Cardiac septum (tissue), 1 donor: Measurements from ENCODE around the gene GRM7. TPM values are rescaled to one million over a fixed set of nuclear protein-coding genes. Genes with fewer than 3 reads are reported as not detected.

Experiments
- DNase-seq: peaks from one replicate; pipeline ENCODE4 v3.0.0-alpha.2; 2020; ENCODE audit warnings: low spot score
- intact Hi-C: fragments of 100-400 bp; cut with DNase I; formaldehyde crosslinking; loops from one replicate; pipeline ENCODE4 v1.14.0; 2022
- total RNA-seq: library from RNA; stranded (reverse); fragmentation: NEBNext Ultra II Directional; extraction: Animal tissue kit (Norgen Biotek cat#: 25700); gene quantifications from one replicate; pipeline ENCODE4 v1.2.1, GENCODE V29; 2021
- donor health status: DM: no; HTN: no; CAD: no.

The GRM7 gene
- total RNA-seq, 1 donor from 2014 or later, result not detected

DNA sequence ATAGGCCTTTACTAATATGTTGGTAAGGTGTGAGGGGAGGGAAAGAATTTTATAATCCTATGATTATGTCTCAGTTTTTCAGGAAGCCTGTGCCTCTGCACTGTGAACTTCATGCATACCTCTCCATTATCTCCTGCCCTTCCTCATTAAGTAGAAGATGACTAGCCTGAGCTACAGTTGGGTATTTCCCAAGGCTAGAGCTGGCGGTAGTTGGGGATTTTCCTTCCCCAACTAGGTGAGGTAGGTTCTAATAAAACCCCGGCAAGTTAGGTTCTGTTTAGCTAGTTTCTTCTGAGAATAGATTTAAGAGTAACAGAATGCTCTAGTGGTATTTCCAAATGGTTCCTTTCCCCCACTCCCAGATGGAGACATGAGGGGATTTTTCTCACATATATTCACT, 414.5 kb downstream of the GRM7 start:
- DNase-seq, result no peak
- intact Hi-C loops, result no loop called here

DNA sequence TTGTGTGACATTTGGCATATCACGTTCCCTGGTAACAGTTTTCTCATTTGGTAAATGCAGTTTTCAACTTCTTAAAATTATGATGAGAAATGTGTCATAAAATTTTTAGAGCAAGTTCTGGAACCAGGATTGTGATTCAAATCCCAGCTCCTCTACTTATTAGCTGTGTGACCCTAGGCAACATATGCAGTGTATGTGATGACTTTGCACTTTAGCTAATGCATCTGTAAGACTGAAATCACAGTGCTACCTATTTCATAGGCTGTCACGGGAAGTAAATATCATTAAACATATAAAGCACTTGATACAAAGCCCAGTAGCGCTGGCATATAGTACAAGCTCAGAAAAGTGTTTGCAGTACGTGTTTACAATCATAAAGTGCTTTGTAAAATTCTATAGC, 419.4 kb downstream of the GRM7 start:
- DNase-seq, result no peak
- intact Hi-C loops, result loop anchor here (10.0 kb wide), 1 partner anchor 264 kb away; no protein-coding TSS in a partner anchor

DNA sequence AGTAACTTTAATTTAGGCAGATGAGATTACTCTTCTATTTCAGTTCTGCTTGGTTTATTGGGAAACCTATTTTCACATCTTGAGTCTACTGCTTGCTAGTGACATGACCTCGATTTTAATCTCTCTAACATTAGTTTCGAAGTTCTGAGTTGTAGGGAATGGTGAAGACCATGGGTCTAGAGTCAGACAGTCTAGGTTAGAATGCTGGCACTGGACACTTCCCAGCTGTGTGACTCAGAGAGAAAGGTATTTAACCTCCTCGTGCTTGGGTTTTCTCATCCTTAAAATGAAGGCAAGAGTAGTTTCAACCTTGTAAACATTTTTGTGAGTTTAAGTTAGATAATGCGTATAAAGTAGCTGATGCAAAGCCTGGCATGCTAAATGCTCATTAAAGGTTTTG, 422.1 kb downstream of the GRM7 start:
- no peak for DNase-seq
- intact Hi-C loops, result loop anchor here (10.0 kb wide), 1 partner anchor 262 kb away; no protein-coding TSS in a partner anchor

DNA sequence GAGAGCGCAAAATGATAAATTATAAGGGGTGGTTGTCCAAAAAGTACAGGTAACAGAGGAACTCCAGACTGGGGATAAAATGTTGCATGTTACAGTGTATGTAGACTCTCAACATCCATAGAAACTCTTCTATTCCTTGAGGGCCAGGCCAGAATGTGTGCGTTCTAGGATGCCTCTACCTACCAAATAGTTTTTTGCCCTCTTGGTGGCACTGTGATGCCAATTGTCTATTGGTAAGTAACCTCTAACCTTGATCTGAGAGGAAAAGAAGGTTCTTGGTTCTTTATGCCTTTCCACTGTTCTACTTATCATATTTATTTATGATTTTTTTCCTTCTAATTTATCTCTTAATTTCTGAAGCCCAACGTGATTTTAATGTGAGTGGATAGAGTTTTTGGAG, 424.6 kb downstream of the GRM7 start:
- intact Hi-C loops, result loop anchor here (10.0 kb wide), 1 partner anchor 259 kb away; no protein-coding TSS in a partner anchor
- no peak for DNase-seq

DNA sequence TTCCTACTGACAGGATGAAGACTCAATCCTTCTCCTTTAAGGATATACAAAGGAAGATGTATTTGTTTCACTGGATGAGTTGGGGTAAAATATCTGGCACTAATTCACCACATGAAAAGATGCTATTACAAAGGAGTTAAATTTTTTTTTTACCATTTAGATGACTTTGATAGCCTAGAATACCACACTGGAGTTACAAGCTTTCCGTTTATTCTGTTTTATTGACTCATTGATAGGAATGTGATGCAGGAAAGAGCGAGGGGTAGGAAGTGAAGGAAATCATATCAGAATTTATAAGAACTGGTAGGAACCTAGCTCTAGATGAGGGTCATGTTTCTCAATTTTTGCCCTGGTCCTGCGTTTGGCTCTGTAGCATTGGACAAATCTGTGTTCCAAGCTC, 427.2 kb downstream of the GRM7 start:
- no peak for DNase-seq
- intact Hi-C loops, result loop anchor here (10.0 kb wide), 1 partner anchor 257 kb away; no protein-coding TSS in a partner anchor

DNA sequence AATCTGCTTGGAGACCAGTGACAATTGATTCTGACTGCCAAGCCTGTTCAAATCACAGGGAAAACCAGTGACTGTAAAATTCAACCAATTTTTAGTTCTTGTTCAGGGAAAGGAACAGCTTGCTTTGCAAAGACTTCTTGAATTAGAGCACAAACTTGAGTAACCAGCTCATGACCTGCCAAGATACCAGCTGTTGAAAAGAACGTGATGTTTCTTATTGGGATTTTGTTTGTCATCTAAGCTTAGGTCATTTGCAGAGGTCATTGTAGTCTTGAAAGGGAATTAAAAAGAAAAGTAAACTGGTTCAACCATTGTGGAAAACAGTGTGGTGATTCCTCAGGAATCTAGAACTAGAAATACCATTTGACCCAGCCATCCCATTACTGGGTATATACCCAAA, 428.2 kb downstream of the GRM7 start:
- intact Hi-C loops, result loop anchor here (10.0 kb wide), 1 partner anchor 256 kb away; no protein-coding TSS in a partner anchor
- DNase-seq, result no peak

DNA sequence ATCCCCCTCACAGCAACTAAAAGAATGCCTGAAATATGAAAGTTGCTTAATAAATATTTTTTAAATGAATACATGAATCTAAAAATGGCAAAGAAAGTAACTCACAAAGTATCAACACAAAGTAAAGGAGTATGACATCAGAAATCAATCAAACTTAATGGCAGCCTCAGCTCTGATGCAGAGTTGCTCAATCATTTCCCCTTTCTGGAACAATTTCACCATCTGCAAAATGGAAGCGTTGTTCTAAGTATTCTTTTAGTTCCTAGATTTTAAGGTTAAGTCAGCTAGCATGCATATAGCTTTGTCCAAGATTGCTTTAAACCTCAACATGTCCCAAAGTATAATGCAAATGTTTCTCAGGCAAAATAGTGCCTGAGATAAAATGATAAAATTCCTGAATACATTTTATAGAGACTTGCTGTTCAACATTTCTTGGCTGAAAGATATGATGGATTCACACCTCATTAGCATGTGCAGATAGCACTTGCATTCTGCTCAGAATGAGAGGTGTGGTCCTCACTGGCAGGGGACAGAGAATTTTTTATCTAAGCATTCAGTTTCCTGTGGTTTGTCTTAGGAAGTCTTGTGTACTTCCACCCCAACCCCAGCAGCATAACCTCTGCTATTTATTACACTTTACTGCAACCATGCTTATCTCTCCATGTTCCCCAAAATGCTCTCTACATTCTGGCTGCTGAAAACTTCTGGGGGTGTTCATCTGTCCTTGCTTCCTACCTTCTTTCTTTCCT, 429.3 kb downstream of the GRM7 start:
- no peak for DNase-seq
- intact Hi-C loops, result loop anchor here (10.0 kb wide), 1 partner anchor 125 kb away; no protein-coding TSS in a partner anchor

DNA sequence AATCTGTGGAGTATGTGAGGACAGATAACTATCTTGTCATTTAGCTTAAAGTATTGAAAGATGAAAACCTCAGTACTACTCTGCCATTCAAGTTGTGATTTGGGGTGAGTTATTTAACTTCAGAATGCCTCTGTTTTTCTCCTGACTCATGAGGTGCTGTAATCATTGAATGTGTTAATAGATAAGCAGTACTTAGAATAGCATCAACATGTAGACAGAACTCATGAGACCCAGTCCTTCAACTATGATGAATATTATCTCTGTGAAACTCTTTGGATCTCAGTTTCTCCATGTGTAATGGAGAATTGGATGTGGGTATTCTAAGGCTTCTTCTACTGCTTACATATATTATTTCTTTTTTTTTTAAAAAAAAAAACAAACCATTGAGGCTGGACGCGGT, 431.4 kb downstream of the GRM7 start:
- intact Hi-C loops, result loop anchor here (10.0 kb wide), 1 partner anchor 128 kb away; no protein-coding TSS in a partner anchor
- no peak for DNase-seq

DNA sequence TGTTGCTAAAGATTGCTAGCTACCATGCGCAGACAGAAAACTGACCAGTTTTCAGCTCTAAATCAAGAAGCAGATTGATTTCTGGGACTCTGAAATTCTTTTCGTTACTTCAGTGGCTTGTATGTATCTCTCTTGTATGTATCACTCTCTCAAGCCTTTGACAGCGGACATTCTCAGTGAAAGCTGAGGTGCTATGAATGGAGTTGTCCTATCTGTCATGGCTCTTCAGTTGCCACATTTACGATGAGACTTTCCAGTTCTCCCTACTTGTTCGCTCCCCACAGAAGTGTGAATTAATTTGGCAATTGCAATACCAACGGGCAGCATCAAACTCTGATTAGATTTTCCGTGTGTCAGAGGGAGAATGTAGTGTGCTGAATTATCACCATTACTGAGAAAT, 432.4 kb downstream of the GRM7 start:
- DNase-seq, result no peak
- intact Hi-C loops, result loop anchor here (10.0 kb wide), 1 partner anchor 128 kb away; no protein-coding TSS in a partner anchor

DNA sequence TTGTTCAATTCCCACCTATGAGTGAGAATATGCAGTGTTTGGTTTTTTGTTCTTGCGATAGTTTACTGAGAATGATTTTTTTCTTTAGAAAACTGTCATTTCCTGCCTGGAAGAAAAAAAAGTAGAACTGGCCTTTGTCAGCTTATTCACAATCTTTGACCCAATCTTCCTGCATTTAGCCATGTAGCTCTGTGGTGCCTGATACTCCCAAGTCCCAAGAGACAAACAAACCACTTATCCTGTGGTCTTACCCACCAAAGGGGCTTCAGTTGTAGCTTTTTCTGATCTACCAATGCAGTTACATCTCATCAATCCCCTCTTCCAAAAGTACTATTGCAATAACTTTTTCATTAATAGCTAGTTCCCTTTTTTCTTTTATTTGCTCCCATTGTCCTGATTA, 444.6 kb downstream of the GRM7 start:
- intact Hi-C loops, result loop anchor here (10.0 kb wide), 1 partner anchor 379 kb away; no protein-coding TSS in a partner anchor
- DNase-seq, result no peak

DNA sequence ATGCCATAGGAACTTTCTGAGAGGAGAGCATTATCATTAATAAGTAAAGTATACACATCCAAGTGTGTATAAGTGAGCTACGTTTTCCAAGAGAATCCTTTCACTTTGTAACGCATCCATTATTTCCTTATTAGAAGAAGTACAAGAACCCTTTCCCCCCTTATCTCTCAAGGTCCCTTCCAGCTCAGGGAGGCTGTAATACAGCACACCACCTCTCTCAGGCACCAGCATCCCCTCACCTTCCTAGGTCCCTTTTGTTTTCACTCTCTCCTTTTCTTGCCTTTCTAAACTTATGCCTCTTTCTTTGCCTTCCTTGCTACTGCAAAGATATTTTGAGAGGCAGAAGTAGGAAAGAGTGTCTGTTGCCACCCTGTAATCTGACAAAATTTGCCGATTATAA, 446.0 kb downstream of the GRM7 start:
- DNase-seq, result no peak
- intact Hi-C loops, result loop anchor here (10.0 kb wide), 1 partner anchor 378 kb away; no protein-coding TSS in a partner anchor

DNA sequence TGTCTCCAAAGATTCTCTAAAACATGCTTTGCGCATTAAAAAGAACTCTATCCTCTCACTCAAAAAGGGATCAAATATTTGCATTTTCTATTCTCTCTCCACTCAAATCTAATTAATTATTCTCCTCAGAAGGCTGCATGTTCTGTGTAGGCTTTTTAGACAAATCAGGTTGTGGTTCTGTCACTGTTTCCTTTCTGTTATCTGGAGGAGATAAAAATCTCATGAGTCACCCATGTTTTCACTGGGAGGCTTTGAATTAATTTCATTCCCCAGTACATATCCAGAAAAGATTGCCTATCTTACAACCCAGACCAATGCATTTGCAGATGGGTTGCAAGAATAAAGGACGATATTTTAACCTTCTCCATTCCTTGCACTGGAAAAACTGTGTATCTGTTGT, 446.5 kb downstream of the GRM7 start:
- intact Hi-C loops, result loop anchor here (10.0 kb wide), 1 partner anchor 377 kb away; no protein-coding TSS in a partner anchor
- no peak for DNase-seq

DNA sequence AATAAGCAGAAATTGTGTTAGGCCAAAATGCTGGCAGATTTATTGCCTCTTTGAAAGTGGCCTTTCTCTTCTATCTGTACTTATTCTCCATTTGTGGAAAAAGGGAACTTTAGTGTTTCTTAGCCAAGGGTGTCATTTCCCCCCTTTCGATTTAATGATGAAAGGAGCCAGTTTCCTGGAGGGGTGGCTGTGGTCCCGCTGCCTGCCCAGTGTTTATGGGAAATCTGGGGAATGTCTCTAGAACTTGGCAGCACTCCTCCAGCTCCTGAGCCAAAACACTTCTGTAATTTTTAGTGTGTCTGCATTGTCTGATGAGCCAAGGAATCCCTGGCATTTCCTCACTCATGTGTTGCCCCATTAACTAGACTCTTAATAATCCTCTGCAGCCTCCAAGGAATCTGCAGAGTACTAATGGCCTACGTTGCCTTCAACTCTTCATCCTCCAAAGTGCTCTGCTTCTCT, 448.8 kb downstream of the GRM7 start:
- peak; percentile 76 for DNase-seq
- intact Hi-C loops, result loop anchor here (2.0 to 10.0 kb wide), 2 partner anchors 195 to 375 kb away; no protein-coding TSS in a partner anchor

DNA sequence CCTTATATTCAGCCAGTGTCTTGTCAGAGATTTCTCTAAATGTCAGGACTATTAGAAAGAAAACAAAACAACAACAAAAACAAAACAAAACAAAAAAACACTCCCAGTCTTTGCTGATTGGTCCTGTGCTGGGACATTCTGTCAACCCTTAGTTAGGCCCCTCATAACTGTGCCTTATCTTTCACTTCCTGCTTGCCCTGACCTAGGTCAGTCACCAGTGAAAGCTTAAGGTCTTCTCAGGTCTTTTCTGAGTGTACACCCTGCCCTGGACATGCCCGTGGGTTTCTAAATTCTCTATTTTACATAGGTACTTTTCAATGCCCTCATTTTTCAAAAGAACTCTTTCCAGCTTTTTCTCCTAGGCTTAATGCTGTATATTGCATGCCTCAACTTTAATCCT, 454.1 kb downstream of the GRM7 start:
- intact Hi-C loops, result no loop called here
- no peak for DNase-seq

DNA sequence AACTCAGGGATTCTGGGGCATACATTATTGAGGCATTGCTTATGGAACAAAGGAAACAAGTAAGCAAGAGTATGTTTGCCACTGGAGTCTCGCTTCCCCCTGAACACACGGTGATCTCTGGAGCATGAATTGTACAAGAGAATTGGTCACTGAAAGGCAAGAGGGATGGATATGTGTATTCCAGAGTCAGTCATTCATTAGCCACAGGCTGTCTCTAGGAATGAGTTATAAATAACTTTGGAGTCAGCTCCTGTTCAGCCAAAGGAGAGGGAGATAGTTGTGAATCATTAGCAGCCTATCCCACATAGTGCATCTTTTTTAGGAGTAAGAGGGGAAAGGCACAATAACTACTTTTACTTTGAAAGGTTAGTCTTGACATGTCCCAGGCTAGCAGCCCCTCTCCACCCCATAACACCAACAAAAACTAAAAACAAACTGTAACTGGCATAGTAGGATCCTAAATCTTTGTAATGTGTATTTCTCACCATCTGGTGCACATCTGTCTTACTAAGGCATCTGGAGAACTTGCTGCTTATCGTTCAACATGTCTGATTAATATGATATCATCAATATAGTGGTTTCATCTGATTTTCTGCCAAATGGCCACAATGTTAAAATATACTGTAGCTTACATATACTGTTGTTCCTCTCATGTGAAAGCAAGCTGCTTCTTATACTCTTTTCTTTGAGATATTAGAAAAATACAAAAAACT, 462.2 kb downstream of the GRM7 start:
- intact Hi-C loops, result no loop called here

DNA sequence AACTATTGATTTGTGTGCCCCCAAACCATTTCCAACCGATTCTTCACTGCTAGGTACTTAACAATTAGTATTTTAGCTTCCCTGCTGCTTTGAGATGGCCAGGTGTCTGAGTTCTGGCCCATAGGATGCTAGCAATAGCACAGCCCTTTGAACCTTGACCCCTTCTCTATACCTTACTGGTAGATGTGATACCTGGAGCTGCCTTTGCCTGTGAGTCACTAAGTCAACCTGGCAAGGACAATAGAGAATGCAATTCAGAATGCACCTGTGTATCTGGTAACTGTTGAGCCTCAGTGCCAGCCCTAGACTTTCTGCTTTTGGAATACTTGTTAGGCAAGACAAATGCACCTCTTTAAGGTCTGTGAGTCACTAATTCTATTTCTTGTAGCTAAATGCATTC, 467.4 kb downstream of the GRM7 start:
- intact Hi-C loops, result no loop called here
- DNase-seq, result no peak

More for the DNA sequence above, 462.2 kb downstream of the GRM7 start:
- DNase-seq, result no peak

DNA sequence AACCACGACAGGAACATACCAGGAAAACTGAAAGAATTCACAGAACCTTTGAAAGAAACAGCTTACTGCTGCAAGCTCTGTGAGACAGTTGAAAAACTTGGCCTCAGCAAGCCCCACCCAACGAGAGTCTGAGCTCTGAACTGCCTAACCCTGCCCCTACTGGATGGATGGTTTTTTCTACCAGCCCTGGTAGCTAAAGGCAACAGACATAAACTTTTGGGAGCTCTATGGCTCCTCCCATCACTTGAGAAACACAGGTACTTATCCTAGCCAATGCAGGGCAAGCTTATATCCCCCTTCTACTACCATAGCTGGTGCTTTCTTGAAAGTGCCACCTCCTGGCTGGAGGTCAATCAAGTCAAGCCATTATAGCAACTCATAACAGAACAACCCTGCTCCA, 471.8 kb downstream of the GRM7 start:
- intact Hi-C loops, result no loop called here
- no peak for DNase-seq

DNA sequence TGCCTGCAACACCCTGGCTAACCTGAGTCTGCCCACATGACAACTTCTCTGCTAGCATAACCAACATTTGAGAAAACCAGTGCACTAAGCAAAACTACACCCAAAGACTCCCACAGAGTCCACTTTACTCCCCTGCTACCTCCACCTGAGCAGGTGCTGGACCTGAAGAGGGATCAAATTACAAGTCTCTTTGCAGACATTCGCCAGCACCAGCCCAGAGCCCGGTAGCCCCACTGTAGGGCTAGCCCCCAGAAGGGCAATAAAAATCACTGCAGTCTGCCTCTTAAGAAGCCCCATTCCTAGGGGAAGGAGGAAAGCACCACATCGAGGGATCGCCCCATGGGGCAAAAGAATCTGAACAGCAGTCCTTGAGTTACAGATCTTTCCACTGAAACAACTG, 472.2 kb downstream of the GRM7 start:
- DNase-seq, result no peak
- intact Hi-C loops, result no loop called here

DNA sequence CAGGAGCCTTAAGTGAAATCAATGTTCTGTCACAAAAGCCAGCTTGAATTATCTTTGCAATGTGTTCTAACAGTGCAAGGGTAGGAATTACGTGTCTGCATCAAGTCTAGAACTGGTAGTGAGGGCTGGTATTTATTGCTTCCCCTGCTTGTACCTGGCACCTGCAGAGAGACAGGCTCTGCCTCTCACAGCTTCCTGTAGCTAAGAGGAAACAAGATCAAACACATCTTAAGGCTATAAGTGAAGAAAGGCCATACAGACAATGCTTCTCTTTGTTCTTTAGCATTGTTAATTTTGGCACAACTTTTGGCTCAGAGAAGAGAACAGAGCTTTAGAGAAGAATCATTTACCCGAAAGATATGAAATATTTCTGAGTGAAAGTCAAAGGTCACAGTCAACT, 479.9 kb downstream of the GRM7 start:
- intact Hi-C loops, result no loop called here
- no peak for DNase-seq

DNA sequence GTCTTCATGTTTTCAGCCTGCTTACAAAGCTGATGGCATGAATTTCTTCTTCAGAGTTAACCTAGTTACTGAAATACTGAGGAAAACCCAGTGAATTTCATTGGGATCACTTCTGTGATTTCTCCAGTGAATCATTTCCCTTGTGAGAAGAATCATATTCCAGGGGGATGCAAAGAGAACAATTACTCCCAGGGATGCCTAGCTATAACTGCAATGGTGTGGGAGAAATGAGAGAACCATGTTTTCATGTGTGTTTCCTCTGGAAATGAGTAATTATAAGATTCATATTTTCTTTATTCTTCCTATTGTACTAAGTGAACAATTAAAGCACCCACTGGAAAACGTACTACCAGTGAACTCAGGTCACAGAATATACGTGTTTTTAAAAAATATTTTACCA, 485.4 kb downstream of the GRM7 start:
- intact Hi-C loops, result no loop called here
- DNase-seq, result no peak
